ENCODE data around the gene FLII. TPM values are rescaled to one million over a fixed set of nuclear protein-coding genes. Genes with fewer than 3 reads are reported as not detected.
"Not testable (repeated sequence)": the region's sequence is repeated elsewhere in the genome, so short reads cannot be mapped to it uniquely, and the experiment has no call there.

Gene FLII
- total RNA-seq, 1 experiment from 2014 or later: 192 TPM

DNA sequence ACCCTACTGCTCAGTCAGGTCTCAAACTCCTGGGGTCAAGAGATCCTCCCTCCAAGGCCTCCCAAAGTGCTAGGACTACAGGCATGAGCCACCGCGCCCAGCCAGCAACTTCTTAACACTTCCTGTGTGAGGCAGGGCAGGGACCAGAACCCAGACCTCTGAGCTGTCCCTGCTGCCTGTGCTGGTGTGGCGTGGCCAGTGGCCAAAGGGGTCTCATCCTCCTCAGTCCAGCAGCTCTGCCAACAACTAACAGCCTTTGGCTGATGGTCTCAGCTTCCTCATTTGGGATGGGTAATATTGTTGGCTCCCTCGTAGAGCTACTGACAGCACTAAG, 34.5 kb downstream of the FLII start:
- no peak for DNase-seq (ENCODE audit: low read depth)

DNA sequence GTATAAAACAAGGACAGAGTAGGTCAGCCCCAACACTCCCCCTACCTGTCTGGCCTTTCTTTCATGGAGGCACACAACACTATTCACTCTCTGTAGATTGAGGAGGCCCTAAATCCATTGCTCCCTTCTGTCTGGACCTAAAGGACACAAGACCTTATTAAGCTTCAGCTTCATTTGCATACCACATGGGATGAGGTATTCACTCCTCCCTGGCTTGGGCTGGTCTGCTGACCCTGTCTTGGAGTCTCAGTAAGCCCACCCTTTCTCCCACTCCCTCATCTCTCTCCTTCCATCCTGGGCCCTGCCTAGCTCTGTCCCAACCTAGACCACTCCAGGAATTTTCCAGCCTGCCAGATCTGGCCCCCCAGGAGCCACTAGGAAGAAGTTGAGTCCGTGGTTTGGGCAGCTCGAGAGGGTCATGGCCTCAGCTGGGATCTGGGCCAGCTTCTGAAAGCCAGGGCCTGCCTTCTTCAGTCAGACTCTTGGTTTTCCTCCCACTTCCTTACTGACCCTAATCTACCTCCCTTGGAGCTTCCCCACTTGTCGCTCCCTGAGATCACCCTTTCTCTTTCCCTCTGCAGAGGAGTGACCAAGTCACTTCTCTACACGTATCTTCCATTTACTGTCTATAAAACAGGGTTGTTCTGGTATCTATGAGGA, 39.7 kb downstream of the FLII start:
- no peak for DNase-seq (ENCODE audit: low read depth)

DNA sequence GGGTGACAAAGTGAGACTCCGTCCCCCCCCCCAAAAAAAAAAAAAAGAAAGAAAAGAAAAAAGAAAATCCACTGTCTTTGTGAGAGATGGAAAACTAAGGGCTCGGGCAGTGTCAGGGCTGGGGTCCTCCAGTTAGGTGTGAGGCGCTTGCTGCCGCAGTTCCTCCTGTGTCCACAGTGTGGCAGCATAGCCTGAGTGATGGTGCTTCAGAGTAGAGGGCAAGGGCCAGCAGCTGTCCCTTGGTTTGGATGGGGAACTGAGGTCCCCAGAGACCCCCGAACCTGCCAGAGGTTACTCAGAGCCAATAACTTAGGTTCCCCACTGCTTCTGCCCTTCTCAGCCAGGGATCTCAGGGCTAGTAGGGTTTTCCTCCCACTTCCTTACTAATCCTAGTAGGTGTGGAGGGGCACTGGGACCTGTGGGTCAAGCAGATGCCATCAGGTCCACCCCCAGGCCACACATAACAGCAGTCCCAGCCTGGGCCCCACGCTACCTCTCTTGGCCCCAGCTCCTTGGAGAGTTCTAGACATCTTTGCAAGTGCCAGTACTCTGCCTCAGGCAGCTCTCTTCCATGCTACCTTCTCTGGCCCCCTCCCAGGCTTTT, 41.0 kb downstream of the FLII start:
- DNase-seq (ENCODE audit: low read depth): peak; percentile 76

DNA sequence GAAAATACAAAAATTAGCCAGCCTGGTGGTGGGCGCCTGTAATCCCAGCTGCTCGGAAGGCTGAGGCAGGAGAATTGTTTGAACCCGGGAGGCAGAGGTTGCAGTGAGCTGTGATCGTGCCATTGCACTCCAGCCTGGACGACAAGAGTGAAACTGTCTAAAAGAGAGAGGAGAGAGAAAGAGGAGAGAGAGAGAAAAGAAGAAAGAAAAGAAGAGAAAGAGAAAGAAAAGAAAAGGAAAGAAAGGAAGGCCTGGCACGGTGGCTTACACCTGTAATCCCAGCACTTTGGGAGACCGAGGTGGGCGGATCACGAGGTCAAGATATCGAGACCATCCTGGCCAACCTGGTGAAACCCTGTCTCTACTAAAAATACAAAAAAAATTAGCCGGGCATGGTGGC, 41.6 kb downstream of the FLII start:
- DNase-seq (ENCODE audit: low read depth): not testable (repeated sequence)

DNA sequence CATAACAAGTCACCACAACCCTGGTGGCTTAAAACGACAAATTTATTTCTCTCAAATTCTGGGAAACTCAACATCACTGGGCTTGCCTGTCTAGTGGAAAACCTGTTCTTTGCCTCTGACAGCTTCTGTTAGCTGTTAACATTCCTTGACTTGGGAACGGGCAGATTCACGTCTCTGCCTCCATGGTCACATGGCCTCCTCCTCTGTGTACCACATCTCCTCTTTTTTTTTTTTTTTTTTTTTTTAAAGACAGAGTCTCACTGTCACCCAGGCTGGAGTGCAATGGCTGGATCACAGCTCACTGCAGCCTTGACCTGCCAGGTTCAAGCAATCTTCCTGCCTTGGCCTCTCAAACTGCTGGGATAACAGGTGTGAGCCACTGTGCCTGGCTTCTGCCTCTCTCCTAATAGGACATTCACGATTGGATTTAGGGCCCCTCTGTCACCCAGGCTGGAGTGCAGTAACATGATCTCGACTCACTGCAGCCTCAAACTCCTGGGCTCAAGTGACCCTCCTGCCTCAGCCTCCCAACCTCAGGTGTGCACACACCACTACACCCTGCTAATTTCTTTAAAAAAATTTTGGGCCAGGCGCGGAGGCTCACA, 44.8 kb downstream of the FLII start:
- no peak for DNase-seq (ENCODE audit: low read depth)

DNA sequence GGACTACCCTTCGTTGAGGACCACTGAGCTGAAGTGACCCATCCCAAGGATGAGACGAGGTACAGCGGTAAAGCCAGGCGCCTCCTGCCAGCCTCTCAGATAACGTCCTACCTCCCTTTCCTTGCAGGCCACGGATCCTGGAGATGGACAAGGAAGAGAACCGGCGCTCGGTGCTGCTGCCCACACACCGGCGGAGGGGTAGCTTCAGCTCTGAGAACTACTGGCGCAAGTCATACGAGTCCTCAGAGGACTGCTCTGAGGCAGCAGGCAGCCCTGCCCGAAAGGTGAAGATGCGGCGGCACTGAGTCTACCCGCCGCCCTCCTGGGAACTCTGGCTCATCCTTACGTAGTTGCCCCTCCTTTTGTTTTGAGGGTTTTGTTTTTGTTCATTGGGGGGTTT, 50.4 kb downstream of the FLII start:
- no peak for DNase-seq (ENCODE audit: low read depth)

DNA sequence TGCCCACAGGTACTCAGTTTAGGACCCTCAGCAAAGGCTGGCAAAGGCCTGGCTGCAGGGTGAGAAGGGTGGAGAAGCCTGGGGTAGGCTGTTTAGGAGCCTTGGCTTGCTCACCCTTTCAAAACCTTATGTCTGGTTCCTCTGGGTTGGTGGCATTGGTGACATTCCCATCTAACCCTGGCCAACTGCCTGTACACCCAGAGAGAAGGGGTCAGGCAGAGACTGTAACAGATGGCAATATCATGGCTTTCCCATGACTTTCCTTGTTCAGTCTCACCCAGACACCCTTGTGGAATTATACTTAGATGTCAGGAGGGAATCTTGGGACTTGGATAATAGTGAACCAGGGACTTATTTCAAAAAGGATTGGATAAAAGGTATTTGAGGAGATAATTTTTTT, 51.6 kb downstream of the FLII start:
- DNase-seq (ENCODE audit: low read depth): no peak

DNA sequence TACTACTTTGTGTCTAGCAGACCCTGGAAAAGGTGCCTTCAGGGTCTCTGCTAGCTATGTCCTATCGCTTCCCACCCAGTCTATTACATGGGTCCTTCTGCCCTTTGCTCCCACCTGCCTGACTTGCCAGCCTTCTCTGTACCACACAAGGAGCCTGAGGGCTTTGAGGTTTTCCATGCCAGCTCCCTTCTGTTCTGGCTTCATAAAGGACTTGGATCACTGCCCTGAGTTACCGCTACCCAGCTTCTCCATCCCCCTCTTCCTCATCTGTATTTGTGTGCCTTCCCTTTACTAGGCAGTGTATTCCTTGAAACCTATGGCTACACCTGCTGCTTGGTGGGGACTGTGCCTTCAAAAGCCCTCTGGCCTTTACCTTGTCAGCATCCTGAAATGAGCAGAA, 52.7 kb downstream of the FLII start:
- DNase-seq (ENCODE audit: low read depth): no peak

DNA sequence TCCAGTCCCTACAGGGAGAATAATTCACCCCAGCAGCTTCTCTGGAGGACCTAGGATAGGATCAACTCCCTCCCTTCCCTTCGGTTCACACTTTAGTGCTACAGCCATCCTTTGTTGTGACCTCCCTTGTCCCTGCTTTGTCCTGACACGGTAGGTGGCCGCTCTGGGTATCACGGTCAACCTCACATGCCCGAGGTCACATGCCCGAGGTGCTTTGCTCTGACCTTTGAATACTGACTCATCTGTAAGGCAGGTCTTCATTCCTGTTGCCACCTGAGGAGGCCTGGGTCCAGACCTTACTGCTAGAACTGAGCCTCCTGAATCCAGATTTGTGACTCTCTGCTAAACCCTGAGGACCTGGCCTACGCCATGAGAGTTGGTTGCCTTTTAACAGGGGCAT, 55.2 kb downstream of the FLII start:
- DNase-seq (ENCODE audit: low read depth): no peak

DNA sequence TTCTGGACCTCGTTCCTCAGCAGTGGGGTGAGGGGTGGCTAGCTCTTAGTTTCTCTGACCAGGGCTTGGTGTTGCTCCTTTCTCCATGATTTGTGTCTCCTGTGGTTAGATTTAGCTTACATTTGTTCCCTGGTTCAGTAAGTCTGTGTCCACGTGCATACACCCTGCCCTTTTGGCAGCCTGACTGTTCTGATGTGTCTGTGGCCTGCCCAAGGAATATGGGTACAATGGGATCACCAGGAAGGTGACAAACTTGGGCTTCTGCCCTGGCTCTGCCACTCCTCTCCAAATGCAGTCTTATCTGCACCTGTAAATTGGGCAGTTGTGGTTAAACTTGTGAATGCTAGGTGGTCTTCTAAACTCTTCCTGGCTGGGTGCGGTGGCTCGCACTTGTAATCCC, 57.4 kb downstream of the FLII start:
- no peak for DNase-seq (ENCODE audit: low read depth)

DNA sequence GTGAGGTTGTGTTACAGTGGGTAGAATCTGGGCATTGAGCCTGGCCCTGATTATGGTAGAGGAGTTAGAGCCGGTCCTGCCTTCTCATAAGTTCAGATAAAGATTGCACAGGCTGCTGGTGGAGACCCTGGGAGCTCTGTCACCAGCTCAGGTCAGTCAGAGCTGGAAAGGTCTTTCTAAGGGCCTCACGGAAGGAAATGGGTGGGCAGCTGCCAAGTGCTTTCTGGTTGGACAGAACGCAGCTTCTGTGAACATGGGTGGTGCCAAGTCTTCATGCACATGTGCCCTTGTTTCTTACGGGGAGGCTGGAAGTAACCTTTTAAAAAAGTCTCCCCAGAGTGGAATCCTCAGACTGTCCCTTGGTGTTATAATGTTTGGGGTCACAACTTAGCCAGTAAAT, 60.0 kb downstream of the FLII start:
- no peak for DNase-seq (ENCODE audit: low read depth)

DNA sequence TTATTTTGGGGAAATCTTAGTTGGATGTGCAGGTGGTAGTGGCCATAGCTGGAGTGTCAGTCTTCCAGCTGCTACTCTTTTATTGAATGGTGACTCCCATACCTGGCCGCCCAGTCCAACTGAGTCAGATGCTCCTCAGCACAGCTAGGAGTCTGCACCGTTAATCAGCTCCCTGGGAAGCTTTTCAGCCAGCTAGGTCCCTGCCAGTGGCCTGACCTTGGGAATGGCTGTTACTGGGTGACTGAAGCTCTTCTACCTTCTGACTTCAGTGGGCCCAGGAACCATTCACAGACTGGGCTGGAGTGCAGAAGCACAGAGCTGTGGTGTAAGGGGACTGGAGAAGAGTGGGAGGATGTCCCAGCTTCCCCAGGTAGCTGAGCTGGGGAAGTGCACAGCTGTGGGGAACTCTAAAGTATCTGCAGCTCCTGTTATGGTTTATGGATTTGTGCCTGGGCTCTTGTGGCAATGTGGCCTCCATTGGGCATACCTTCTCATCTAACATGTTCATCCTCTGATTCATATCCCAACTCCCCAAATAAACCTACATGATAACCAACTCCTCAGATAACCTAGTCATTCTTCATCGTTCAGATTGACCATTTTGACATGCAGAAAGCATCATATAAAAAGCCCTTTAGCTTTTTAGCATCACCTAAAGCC, 60.9 kb downstream of the FLII start:
- no peak for DNase-seq (ENCODE audit: low read depth)

DNA sequence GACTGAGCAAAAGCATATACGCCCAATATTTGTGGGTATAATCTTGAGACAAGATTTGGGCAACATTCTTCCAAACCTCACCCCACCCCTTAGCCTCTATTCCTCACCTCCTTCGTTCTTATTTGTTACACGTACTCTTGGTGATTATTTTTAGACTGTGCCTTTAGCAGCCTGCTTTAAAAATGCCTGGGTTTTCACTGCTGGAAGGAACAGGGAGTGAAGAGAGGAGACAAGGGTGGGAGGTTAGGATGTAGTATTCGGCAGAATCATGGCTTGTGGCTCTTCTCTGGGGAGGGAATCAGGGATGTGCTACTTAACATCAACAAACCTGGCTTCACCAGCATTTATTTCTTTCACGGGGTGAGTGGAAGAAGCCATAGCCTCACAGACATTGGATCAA, 63.3 kb downstream of the FLII start:
- no peak for DNase-seq (ENCODE audit: low read depth)

Other genes with a start within 250 kb of the FLII start
- 20.2 and 21.6 TPM in 2 replicates for gene ATPAF2, start 219.6 kb downstream of the FLII start, total RNA-seq (2014; rRNA removed; shearing (Covaris generic))
- 2.7 and 5.5 TPM in 2 replicates for gene GID4, start 219.3 kb downstream of the FLII start, total RNA-seq (2014; rRNA removed; shearing (Covaris generic))
- gene DRG2, start 170.8 kb downstream of the FLII start, total RNA-seq (2014; rRNA removed; shearing (Covaris generic)): 41.4 and 64.6 TPM in 2 replicates
- 0.15 TPM in 1 of 2 replicates, not detected in the other for gene MYO15A, start 150.0 kb downstream of the FLII start, total RNA-seq (2014; rRNA removed; shearing (Covaris generic))
- gene ALKBH5, start 74.9 kb downstream of the FLII start, total RNA-seq (2014; rRNA removed; shearing (Covaris generic)): 88.0 and 94.3 TPM in 2 replicates
- gene LLGL1, start 33.1 kb downstream of the FLII start, total RNA-seq (2014; rRNA removed; shearing (Covaris generic)): 22.6 and 24.3 TPM in 2 replicates
- gene MIEF2, start 1.9 kb upstream of the FLII start, total RNA-seq (2014; rRNA removed; shearing (Covaris generic)): 6.3 and 7.9 TPM in 2 replicates
- gene TOP3A, start 56.3 kb upstream of the FLII start, total RNA-seq (2014; rRNA removed; shearing (Covaris generic)): 91.0 and 106 TPM in 2 replicates
- gene SMCR8, start 56.6 kb upstream of the FLII start, total RNA-seq (2014; rRNA removed; shearing (Covaris generic)): 8.5 TPM in 2 replicates
- gene SHMT1, start 104.8 kb upstream of the FLII start, total RNA-seq (2014; rRNA removed; shearing (Covaris generic)): 33.7 and 34.3 TPM in 2 replicates
- not detected in 2 replicates for gene EVPLL, start 119.0 kb upstream of the FLII start, total RNA-seq (2014; rRNA removed; shearing (Covaris generic))
- gene LGALS9C, start 218.1 kb upstream of the FLII start, total RNA-seq (2014; rRNA removed; shearing (Covaris generic)): not detected in 2 replicates